Esophagus muscularis mucosa (tissue), 4 donors: Measurements from ENCODE around the gene TBC1D10A. TPM values are rescaled to one million over a fixed set of nuclear protein-coding genes. Genes with fewer than 3 reads are reported as not detected.

Source experiments
- DNase-seq: peaks from one replicate; pipeline ENCODE4 v3.0.0-alpha.2; 2017; ENCODE audit errors: extremely low spot score
- H3K27ac ChIP-seq, 4 donors: fragments of 200-600 bp; sonication (generic); replicated peaks in 1 of 4; 1 replicate in 3 of 4; 2 replicates in 1 of 4; pipeline ENCODE4 v1.5.1; 2016 to 2019; ENCODE audit warnings: mild to moderate bottlenecking in 1 of 4
- H3K27me3 ChIP-seq, 4 donors: fragments of 200-600 bp; sonication (generic); one replicate each; pipeline versions ENCODE4 v1.5.1 to v1.6.0; 2016 to 2019
- H3K36me3 ChIP-seq, 4 donors: fragments of 200-600 bp; sonication (generic); one replicate each; pipeline ENCODE4 v1.5.1; 2016 to 2019
- H3K4me1 ChIP-seq, 4 donors: fragments of 200-600 bp; sonication (generic); one replicate each; pipeline ENCODE4 v1.5.1; 2016 to 2019
- H3K4me3 ChIP-seq, 4 donors: fragments of 200-600 bp; sonication (generic); 1 replicate in 2 of 4; 2 replicates in 2 of 4; pipeline ENCODE4 v1.5.1; 2016 to 2019; ENCODE audit warnings: mild to moderate bottlenecking in 4 of 4, moderate library complexity in 1 of 4
- H3K9me3 ChIP-seq, 4 donors: fragments of 200-600 bp; sonication (generic); 1 replicate in 3 of 4; 2 replicates in 1 of 4; pipeline ENCODE4 v1.5.1; 2016 to 2019
- CTCF ChIP-seq, 3 experiments: fragments of 200-600 bp in 2 of 3; fragments of 450-650 bp in 1 of 3; sonication (generic) in 2 of 3; IDR thresholded peaks; one replicate each; pipeline ENCODE4 v1.5.1; 2017 to 2019; ENCODE audit warnings: antibody characterized with exemption in 3 of 3, mild to moderate bottlenecking in 2 of 3, moderate library complexity in 1 of 3
- EP300 ChIP-seq: sonication (generic); formaldehyde crosslinking; IDR thresholded peaks from one replicate; pipeline ENCODE4 v1.6.1; 2017; ENCODE audit warnings: antibody characterized with exemption
- POLR2A ChIP-seq: fragments of 450-650 bp; IDR thresholded peaks from one replicate; pipeline ENCODE4 v1.6.1; 2017; ENCODE audit warnings: antibody characterized with exemption, moderate library complexity, mild to moderate bottlenecking, low read depth
- POLR2AphosphoS5 ChIP-seq, 2 donors: sonication (generic); formaldehyde crosslinking; IDR thresholded peaks; one replicate each; pipeline ENCODE4 v1.6.1; 2017; ENCODE audit warnings: antibody characterized with exemption in 2 of 2
- WGBS: methylation state at CpG from one replicate; pipeline ENCODE4 v1.1.5; 2018; 5-methylcytosine and 5-hydroxymethylcytosine counted together
- intact Hi-C: fragments of 100-400 bp; cut with DNase I; formaldehyde crosslinking; loops from one replicate; pipeline ENCODE4 v1.15.1; 2023
- total RNA-seq, 4 donors: library from RNA; depleted of rRNA; stranded (reverse); fragments of >200 nt; gene quantifications; one replicate each; pipeline versions ENCODE4 v1.1.0 to v1.2.1, GENCODE V29; 2016

The TBC1D10A gene
- total RNA-seq, 4 donors from 2014 or later, result 29.5 to 40.3 (median 38.0) TPM

GRCh38 chr22:30297276-30297990 lies 29.3 kb downstream of the TBC1D10A start:
- WGBS, result 94% methylated on average over 11 of the region's 11 CpGs
- Histone ChIP-seq H3K27ac (no peak overlapping the region), H3K36me3 (peaks cover 55 to 100% (median 91%) of the 10 kb centered on the region in 4 donors)

GRCh38 chr22:30296833-30297232 lies 29.9 kb downstream of the TBC1D10A start:
- Histone ChIP-seq H3K4me1 (peaks cover 23 to 44% (median 33%) of the 10 kb centered on the region in 4 donors), H3K27me3 (no peaks in the 10 kb centered on the region), H3K27ac (no peak overlapping the region), H3K9me3 (no peaks in the 10 kb centered on the region), H3K36me3 (peaks cover 55 to 100% (median 95%) of the 10 kb centered on the region in 4 donors), H3K4me3 (no peak overlapping the region)
- DNase-seq, result no peak
- TF ChIP-seq POLR2AphosphoS5 (IDR thresholded peaks at IDR 0.05) (no peak), POLR2A (no peak), CTCF (IDR thresholded peaks at IDR 0.05) (no peak), EP300 (no peak)
- intact Hi-C loops, result no loop called here
- WGBS, result 92% methylated on average over 3 of the region's 3 CpGs

More at GRCh38 chr22:30297276-30297990, 29.3 kb downstream of the TBC1D10A start:
- intact Hi-C loops, result no loop called here
- Histone ChIP-seq H3K9me3 (no peaks in the 10 kb centered on the region), H3K27me3 (no peaks in the 10 kb centered on the region), H3K4me3 (no peak overlapping the region), H3K4me1 (peaks cover 23 to 43% (median 33%) of the 10 kb centered on the region in 4 donors)
- no peak for TF ChIP-seq EP300
- DNase-seq, result no peak

- 94% methylated on average over 4 of the region's 4 CpGs for WGBS
- Histone ChIP-seq H3K4me1 (peaks cover 23 to 44% (median 33%) of the 10 kb centered on the region in 4 donors), H3K27ac (no peak overlapping the region), H3K27me3 (no peaks in the 10 kb centered on the region), H3K9me3 (no peaks in the 10 kb centered on the region), H3K4me3 (no peak overlapping the region), H3K36me3 (peaks cover 55 to 96% (median 93%) of the 10 kb centered on the region in 4 donors)
- intact Hi-C loops, result no loop called here
- TF ChIP-seq CTCF (IDR thresholded peaks at IDR 0.05) (no peak), EP300 (no peak), POLR2A (no peak), POLR2AphosphoS5 (IDR thresholded peaks at IDR 0.05) (no peak)
- DNase-seq, result no peak
Observed at GRCh38 chr22:30296324-30296723, 30.4 kb downstream of the TBC1D10A start.

- Histone ChIP-seq H3K4me1 (peaks cover 23 to 44% (median 33%) of the 10 kb centered on the region in 4 donors), H3K9me3 (no peaks in the 10 kb centered on the region), H3K4me3 (no peak overlapping the region), H3K27me3 (no peaks in the 10 kb centered on the region), H3K27ac (no peak overlapping the region), H3K36me3 (peaks cover 55 to 88% (median 86%) of the 10 kb centered on the region in 4 donors)
- WGBS, result 79% methylated on average over 7 of the region's 7 CpGs
- intact Hi-C loops, result no loop called here
- no peak for TF ChIP-seq POLR2A
- no peak for TF ChIP-seq CTCF (IDR thresholded peaks at IDR 0.05)
- TF ChIP-seq POLR2AphosphoS5 (IDR thresholded peaks at IDR 0.05), result no peak
- no peak for TF ChIP-seq EP300
- no peak for DNase-seq
Observed at GRCh38 chr22:30295576-30295975, 31.2 kb downstream of the TBC1D10A start.

GRCh38 chr22:30294830-30295229 lies 31.9 kb downstream of the TBC1D10A start:
- H3K27me3 ChIP-seq, result no peaks in the 10 kb centered on the region
- peaks cover 55 to 81% (median 79%) of the 10 kb centered on the region in 4 donors for H3K36me3 ChIP-seq
- no peaks in the 10 kb centered on the region for H3K9me3 ChIP-seq
- no peak overlapping the region for H3K27ac ChIP-seq
- H3K4me3 ChIP-seq, result no peak overlapping the region
- 93% methylated on average over 11 of the region's 11 CpGs for WGBS
- TF ChIP-seq POLR2A (no peak), EP300 (no peak), POLR2AphosphoS5 (IDR thresholded peaks at IDR 0.05) (no peak), CTCF (IDR thresholded peaks at IDR 0.05) (no peak)
- H3K4me1 ChIP-seq, result peaks cover 27 to 44% (median 36%) of the 10 kb centered on the region in 4 donors
- intact Hi-C loops, result no loop called here
- no peak for DNase-seq
